CD4-positive, alpha-beta T cell (primary cell): ENCODE data around the gene ZNF644. TPM values are rescaled to one million over a fixed set of nuclear protein-coding genes. Genes with fewer than 3 reads are reported as not detected.

Experiments used
- ATAC-seq: fragments of 200-7000 bp; cut with Tn5 transposase; one replicate; pipeline ENCODE4 v1.10.0; 2022; ENCODE audit warnings: mild to moderate bottlenecking; ENCODE audit not compliant: poor library complexity
- CTCF ChIA-PET: fragments of 350-600 bp; sonication (Branson Sonifier 250); formaldehyde crosslinking; loops from one replicate; lab custom pipeline; 2021; ENCODE audit warnings: antibody characterized with exemption, inconsistent platforms; lab: Charles Lee
- POLR2A ChIA-PET: fragments of 350-600 bp; sonication (Branson Sonifier 250); formaldehyde crosslinking; loops from one replicate; lab custom pipeline; 2021; ENCODE audit warnings: antibody characterized with exemption, inconsistent platforms; lab: Charles Lee
- DNase-seq, 14 experiments: peaks; one replicate each; pipeline ENCODE4 v3.0.0-alpha.2; 2013 to 2020; ENCODE audit warnings: mixed read lengths in 2 of 14
- H3K27ac ChIP-seq, 2 donors: one replicate each; pipeline versions ENCODE4 v1.5.1 to v1.7.0; 2013; ENCODE audit warnings: low read length in 2 of 2, low read depth in 1 of 2, mild to moderate bottlenecking in 1 of 2
- H3K27me3 ChIP-seq, 2 experiments: 1 replicate in 1 of 2; 2 replicates in 1 of 2; pipeline versions ENCODE4 v1.6.1 to v1.7.0; 2013; ENCODE audit warnings: low read length in 2 of 2, control low read depth in 1 of 2, mild to moderate bottlenecking in 1 of 2, moderate library complexity in 1 of 2; ENCODE audit not compliant: insufficient read depth in 2 of 2, control insufficient read depth in 1 of 2
- H3K36me3 ChIP-seq: one replicate; pipeline ENCODE4 v1.6.1; 2013; ENCODE audit warnings: low read length, control low read depth; ENCODE audit not compliant: insufficient read depth
- H3K4me1 ChIP-seq: one replicate; pipeline ENCODE4 v1.6.1; 2013; ENCODE audit warnings: low read length, control low read depth; ENCODE audit not compliant: insufficient read depth
- H3K4me3 ChIP-seq: one replicate; pipeline ENCODE4 v1.5.1; 2013; ENCODE audit warnings: mild to moderate bottlenecking, low read length, moderate library complexity
- H3K9me3 ChIP-seq, 2 experiments: 1 replicate in 1 of 2; 2 replicates in 1 of 2; pipeline versions ENCODE4 v1.6.1 to v1.7.0; 2013; ENCODE audit warnings: low read length in 2 of 2, mild to moderate bottlenecking in 2 of 2, control low read depth in 1 of 2, moderate library complexity in 1 of 2; ENCODE audit not compliant: control insufficient read depth in 1 of 2, insufficient read depth in 1 of 2
- H3K27ac Mint-ChIP-seq: one replicate; pipeline ENCODE4 v1.8.0; 2020; ENCODE audit warnings: mixed read lengths
- H3K27me3 Mint-ChIP-seq: one replicate; pipeline ENCODE4 v1.8.0; 2021; ENCODE audit warnings: mixed read lengths
- H3K36me3 Mint-ChIP-seq: one replicate; pipeline ENCODE4 v1.8.0; 2021; ENCODE audit warnings: low read depth, mixed read lengths
- H3K4me1 Mint-ChIP-seq: one replicate; pipeline ENCODE4 v1.8.0; 2021; ENCODE audit warnings: low read depth, mixed read lengths
- H3K4me3 Mint-ChIP-seq: one replicate; pipeline ENCODE4 v1.8.0; 2020; ENCODE audit warnings: mild to moderate bottlenecking, mixed read lengths
- H3K9me3 Mint-ChIP-seq: one replicate; pipeline ENCODE4 v1.8.0; 2020; ENCODE audit warnings: mixed read lengths
- CTCF ChIP-seq: fragments of 200-600 bp; IDR thresholded peaks from one replicate; pipeline ENCODE4 v1.8.0; 2022; ENCODE audit warnings: antibody characterized with exemption, mild to moderate bottlenecking
- intact Hi-C, 2 experiments: fragments of 100-400 bp; cut with DNase I in 1 of 2; cut with micrococcal nuclease in 1 of 2; formaldehyde crosslinking; loops; one replicate each; pipeline versions ENCODE4 v1.15.1 to v1.9.0; 2023 to 2025; cut with DNase I, micrococcal nuclease
- total RNA-seq, 174 experiments: library from RNA in 2 of 174; stranded (reverse) in 2 of 174; gene quantifications; one replicate each; pipeline ENCODE4 v1.2.3 and lab custom pipeline; 2021 to 2026

The ZNF644 gene
- total RNA-seq, 2 experiments from 2014 or later, result 93.3 to 101 TPM

- intact Hi-C loops, result no loop called here
- H3K9me3 Mint-ChIP-seq, result peaks cover 4% of the 10 kb centered on the region
- ChIA-PET CTCF (interaction anchor here (2.0 kb wide), 1 partner anchor 9 kb away, joined by 7 read pairs; no protein-coding TSS in a partner anchor), POLR2A (interaction anchor here (0.6 to 1.1 kb wide), 2 partner anchors 19 to 66 kb away, joined by 3 to 4 read pairs; partner anchors contain the start of gene ZNF644)
- ATAC-seq (no peak), DNase-seq (no peak)
- Histone ChIP-seq H3K27ac (no peak overlapping the region), H3K27me3 (no peaks in the 10 kb centered on the region), H3K9me3 (no peaks in the 10 kb centered on the region), H3K4me3 (no peak overlapping the region), H3K36me3 (peaks cover 13% of the 10 kb centered on the region), H3K4me1 (no peaks in the 10 kb centered on the region)
- H3K4me3 Mint-ChIP-seq, result no peak overlapping the region
- peaks cover 93% of the 10 kb centered on the region for H3K4me1 Mint-ChIP-seq
- no peak for TF ChIP-seq CTCF
- H3K36me3 Mint-ChIP-seq, result peaks cover 78% of the 10 kb centered on the region
- no peaks in the 10 kb centered on the region for H3K27me3 Mint-ChIP-seq
- H3K27ac Mint-ChIP-seq, result no peak overlapping the region
Measured at GRCh38 chr1:90955769-90956168, 66.1 kb downstream of the ZNF644 start.

- ChIA-PET CTCF (interaction anchor here (0.6 kb wide), 1 partner anchor 11 kb away, joined by 3 read pairs; no protein-coding TSS in a partner anchor), POLR2A (no interaction called here)
- H3K27ac Mint-ChIP-seq, result no peak overlapping the region
- no peak overlapping the region for H3K4me3 Mint-ChIP-seq
- H3K27me3 Mint-ChIP-seq, result no peaks in the 10 kb centered on the region
- H3K4me1 Mint-ChIP-seq, result peaks cover 79% of the 10 kb centered on the region
- H3K9me3 Mint-ChIP-seq, result peaks cover 2% of the 10 kb centered on the region
- peaks cover 57% of the 10 kb centered on the region for H3K36me3 Mint-ChIP-seq
- intact Hi-C loops, result no loop called here
- no peak overlapping the region for H3K27ac ChIP-seq
- no peak for TF ChIP-seq CTCF
- no peaks in the 10 kb centered on the region for H3K4me1 ChIP-seq
- H3K9me3 ChIP-seq, result no peaks in the 10 kb centered on the region
- ATAC-seq, result no peak
- DNase-seq, result no peak
- H3K36me3 ChIP-seq, result peaks cover 13% of the 10 kb centered on the region
- H3K27me3 ChIP-seq, result no peaks in the 10 kb centered on the region
- H3K4me3 ChIP-seq, result no peak overlapping the region
Measured at GRCh38 chr1:90952906-90953305, 68.9 kb downstream of the ZNF644 start.

GRCh38 chr1:90951009-90951408, 70.8 kb downstream of the ZNF644 start:
- H3K4me1 ChIP-seq, result no peaks in the 10 kb centered on the region
- no peak for ATAC-seq
- no peaks in the 10 kb centered on the region for H3K27me3 Mint-ChIP-seq

More at GRCh38 chr1:90951009-90951408, 70.8 kb downstream of the ZNF644 start:
- intact Hi-C loops, result no loop called here
- DNase-seq, result no peak
- Mint-ChIP-seq H3K27ac (no peak overlapping the region), H3K4me1 (peaks cover 79% of the 10 kb centered on the region), H3K36me3 (peaks cover 50% of the 10 kb centered on the region), H3K4me3 (no peak overlapping the region), H3K9me3 (peaks cover 1% of the 10 kb centered on the region)
- Histone ChIP-seq H3K9me3 (no peaks in the 10 kb centered on the region), H3K4me3 (no peak overlapping the region), H3K27me3 (no peaks in the 10 kb centered on the region), H3K36me3 (peaks cover 11% of the 10 kb centered on the region), H3K27ac (no peak overlapping the region)
- ChIA-PET POLR2A (no interaction called here), CTCF (no interaction called here)
- TF ChIP-seq CTCF, result no peak
